ENCODE data around the gene ACCS. TPM values are rescaled to one million over a fixed set of nuclear protein-coding genes. Genes with fewer than 3 reads are reported as not detected.

The ACCS gene
- polyA plus RNA-seq, 1 donor from 2014 or later = not detected

DNA sequence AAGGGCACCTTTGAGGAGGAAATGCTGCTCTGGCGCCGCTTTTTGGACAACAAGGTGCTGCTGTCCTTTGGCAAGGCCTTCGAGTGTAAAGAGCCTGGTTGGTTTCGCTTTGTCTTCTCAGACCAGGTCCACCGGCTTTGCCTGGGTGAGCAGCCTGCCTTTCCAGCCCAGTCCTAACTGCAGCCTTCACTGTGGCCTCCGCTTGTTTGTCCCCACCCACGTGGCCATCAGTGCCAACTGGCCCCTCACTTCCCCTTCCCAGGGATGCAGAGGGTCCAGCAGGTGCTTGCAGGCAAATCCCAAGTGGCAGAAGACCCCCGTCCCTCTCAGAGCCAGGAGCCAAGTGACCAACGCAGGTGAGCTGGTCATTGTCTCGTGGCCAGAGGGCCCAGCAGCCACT, 17.4 kb downstream of the ACCS start:
- H3F3A ChIP-seq (ENCODE audit: insufficient read depth, low read length, poor library complexity, severe bottlenecking) = no peaks in the 10 kb centered on the region
- H4K20me1 ChIP-seq (ENCODE audit: insufficient read depth) = no peaks in the 10 kb centered on the region
- no peak overlapping the region for H3K9ac ChIP-seq (ENCODE audit: low read length)
- H3K4me2 ChIP-seq (ENCODE audit: low read length) = no peak overlapping the region
- H3K4me3 ChIP-seq (ENCODE audit: low read length) = no peak overlapping the region
- no peak overlapping the region for H3K27ac ChIP-seq (ENCODE audit: low read length)
- no peaks in the 10 kb centered on the region for H3K79me2 ChIP-seq (replicated peaks; ENCODE audit: insufficient read depth, low read length)
- H3K27me3 ChIP-seq (ENCODE audit: insufficient read depth, low read depth, low read length) = no peaks in the 10 kb centered on the region
- no peak overlapping the region for H2AFZ ChIP-seq (ENCODE audit: low read depth, low read length)
- no peaks in the 10 kb centered on the region for H3K9me2 ChIP-seq (ENCODE audit: insufficient read depth, low read length)
- H3K9me3 ChIP-seq (ENCODE audit: low read length) = no peaks in the 10 kb centered on the region
- no peak for TF ChIP-seq TAF1 (IDR thresholded peaks at IDR 0.05; ENCODE audit: low read depth)
- TF ChIP-seq REST (IDR thresholded peaks at IDR 0.05; ENCODE audit: borderline replicate concordance) = no peak
- TF ChIP-seq EZH2 (IDR thresholded peaks at IDR 0.05; ENCODE audit: borderline replicate concordance, insufficient read depth, low read length, poor library complexity, severe bottlenecking) = no peak
- no peak for TF ChIP-seq SMC3 (conservative IDR thresholded peaks at IDR 0.05; ENCODE audit: poor library complexity)
- no peak for TF ChIP-seq POLR2AphosphoS5 (IDR thresholded peaks at IDR 0.05)
- TF ChIP-seq EP300 (conservative IDR thresholded peaks at IDR 0.05; ENCODE audit: poor library complexity, severe bottlenecking) = no peak
- no peak for TF ChIP-seq RAD21 (conservative IDR thresholded peaks at IDR 0.05)
- no peak for TF ChIP-seq MXI1 (conservative IDR thresholded peaks at IDR 0.05; ENCODE audit: poor library complexity, severe bottlenecking)
- TF ChIP-seq CTCF (IDR thresholded peaks at IDR 0.05; ENCODE audit: poor library complexity, severe bottlenecking) = no peak
- no peaks in the 10 kb centered on the region for H3K36me3 ChIP-seq (ENCODE audit: insufficient read depth, low read length)

DNA sequence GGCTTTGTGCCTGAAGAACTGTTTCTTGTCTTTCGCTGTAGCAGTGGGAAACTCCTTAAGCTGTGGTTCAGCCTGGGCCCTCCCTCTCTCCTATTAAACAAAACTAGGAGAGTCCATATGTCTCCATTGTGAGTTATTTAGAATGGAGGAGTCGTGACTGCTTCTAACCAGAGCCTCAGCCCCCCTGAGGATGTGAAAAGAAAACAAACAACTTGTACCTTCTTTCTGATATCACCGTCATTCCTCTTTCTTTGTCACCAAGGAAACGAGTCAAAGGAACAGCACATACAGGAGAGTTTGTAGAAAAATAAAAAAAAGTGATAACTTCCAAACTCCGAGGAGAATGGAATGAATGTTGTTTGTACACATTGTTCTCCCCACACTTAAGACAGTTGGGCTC, 17.8 kb downstream of the ACCS start:
- H2AFZ ChIP-seq (ENCODE audit: low read depth, low read length) = no peak overlapping the region
- H3K9me2 ChIP-seq (ENCODE audit: insufficient read depth, low read length) = no peaks in the 10 kb centered on the region
- no peak overlapping the region for H3K27ac ChIP-seq (ENCODE audit: low read length)
- no peaks in the 10 kb centered on the region for H3F3A ChIP-seq (ENCODE audit: insufficient read depth, low read length, poor library complexity, severe bottlenecking)
- no peaks in the 10 kb centered on the region for H3K9me3 ChIP-seq (ENCODE audit: low read length)
- no peak overlapping the region for H3K4me2 ChIP-seq (ENCODE audit: low read length)
- no peaks in the 10 kb centered on the region for H3K36me3 ChIP-seq (ENCODE audit: insufficient read depth, low read length)
- no peaks in the 10 kb centered on the region for H3K79me2 ChIP-seq (replicated peaks; ENCODE audit: insufficient read depth, low read length)
- no peaks in the 10 kb centered on the region for H3K27me3 ChIP-seq (ENCODE audit: insufficient read depth, low read depth, low read length)
- H4K20me1 ChIP-seq (ENCODE audit: insufficient read depth) = no peaks in the 10 kb centered on the region
- TF ChIP-seq MXI1 (conservative IDR thresholded peaks at IDR 0.05; ENCODE audit: poor library complexity, severe bottlenecking) (no peak), REST (IDR thresholded peaks at IDR 0.05; ENCODE audit: borderline replicate concordance) (no peak)
- no peak overlapping the region for H3K9ac ChIP-seq (ENCODE audit: low read length)
- no peak overlapping the region for H3K4me3 ChIP-seq (ENCODE audit: low read length)

Measured in neural cell (in vitro differentiated cells).